GM10248 (cell line): ENCODE results near the gene EPN3.

Experiments used
- CTCF ChIA-PET: fragments of 300-600 bp; sonication (Branson Sonifier 250); formaldehyde crosslinking; extraction: SDS; loops from one replicate; lab custom pipeline; 2021; ENCODE audit warnings: antibody characterized with exemption; lab: Yijun Ruan, JAX
- POLR2A ChIA-PET: fragments of 350-650 bp; sonication (Branson Sonifier 250); formaldehyde crosslinking; extraction: SDS; loops from one replicate; lab custom pipeline; 2020; ENCODE audit warnings: antibody characterized with exemption; lab: Yijun Ruan, JAX
- DNase-seq: peaks from one replicate; pipeline ENCODE4 v3.0.0; 2012; ENCODE audit errors: extremely low spot score
- CTCF ChIP-seq: IDR thresholded peaks from 2 replicates; pipeline ENCODE4 v1.5.1; 2012; ENCODE audit warnings: mild to moderate bottlenecking, low read depth; ENCODE audit errors: extremely low read depth, missing control alignments, control extremely low read depth

Gene EPN3

GRCh38 chr17:50517504-50518383, 14.8 kb upstream of the EPN3 start:
- CTCF ChIA-PET, result no interaction called here
- DNase-seq, result no peak
- TF ChIP-seq CTCF, result no peak
- POLR2A ChIA-PET, result no interaction called here

GRCh38 chr17:50518384-50519023, 14.0 kb upstream of the EPN3 start:
- POLR2A ChIA-PET, result no interaction called here
- TF ChIP-seq CTCF, result no peak
- CTCF ChIA-PET, result interaction anchor here (0.8 to 1.2 kb wide), 3 partner anchors 11 to 32 kb away, joined by 3 read pairs; no protein-coding TSS in a partner anchor
- no peak for DNase-seq

- DNase-seq, result no peak
- TF ChIP-seq CTCF, result no peak
- ChIA-PET CTCF (interaction anchor here (0.8 to 1.2 kb wide), 3 partner anchors 12 to 31 kb away, joined by 3 read pairs; no protein-coding TSS in a partner anchor), POLR2A (no interaction called here)
Observed at GRCh38 chr17:50519141-50519834, 13.2 kb upstream of the EPN3 start.

GRCh38 chr17:50520483-50520882, 12.1 kb upstream of the EPN3 start:
- no peak for DNase-seq
- ChIA-PET CTCF (interaction anchor here (0.8 to 1.5 kb wide), 4 partner anchors 11 to 123 kb away, joined by 3 to 6 read pairs (median 4); partner anchors contain the start of gene EPN3), POLR2A (no interaction called here)
- TF ChIP-seq CTCF, result no peak

GRCh38 chr17:50521514-50521913, 11.0 kb upstream of the EPN3 start:
- POLR2A ChIA-PET, result no interaction called here
- no peak for DNase-seq
- TF ChIP-seq CTCF, result no peak
- CTCF ChIA-PET, result interaction anchor here (1.2 to 1.5 kb wide), 3 partner anchors 10 to 42 kb away, joined by 4 to 6 read pairs (median 5); partner anchors contain the start of gene EPN3

GRCh38 chr17:50522766-50523165, 9.8 kb upstream of the EPN3 start:
- no peak for TF ChIP-seq CTCF
- no peak for DNase-seq
- POLR2A ChIA-PET, result no interaction called here
- CTCF ChIA-PET, result no interaction called here
